Aorta (tissue), 5 donors: Measurements from ENCODE around the gene CROCC2. TPM values are rescaled to one million over a fixed set of nuclear protein-coding genes. Genes with fewer than 3 reads are reported as not detected.

Source experiments
- ATAC-seq: fragments of 200-7000 bp; cut with Tn5 transposase; one replicate; pipeline ENCODE4 v1.9.1; 2022; ENCODE audit warnings: moderate library complexity; ENCODE audit not compliant: low FRiP score
- DNase-seq, 2 donors: peaks; one replicate each; pipeline ENCODE4 v3.0.0-alpha.2; 2020
- H3K27ac ChIP-seq, 2 donors: one replicate each; pipeline ENCODE4 v1.5.1; 2013; ENCODE audit warnings: low read length in 2 of 2, mild to moderate bottlenecking in 2 of 2, moderate library complexity in 2 of 2, control low read depth in 1 of 2, inconsistent platforms in 1 of 2, low read depth in 1 of 2
- H3K27me3 ChIP-seq, 2 donors: one replicate each; pipeline ENCODE4 v1.6.1; 2013; ENCODE audit warnings: control low read depth in 1 of 2, low read length in 1 of 2, mild to moderate bottlenecking in 1 of 2, moderate library complexity in 1 of 2; ENCODE audit not compliant: insufficient read depth in 2 of 2, control insufficient read depth in 1 of 2
- H3K36me3 ChIP-seq, 2 donors: one replicate each; pipeline ENCODE4 v1.6.1; 2013; ENCODE audit warnings: control low read depth in 1 of 2, low read length in 1 of 2, mild to moderate bottlenecking in 1 of 2; ENCODE audit not compliant: insufficient read depth in 2 of 2, control insufficient read depth in 1 of 2
- H3K4me1 ChIP-seq, 2 donors: one replicate each; pipeline ENCODE4 v1.6.1; 2013; ENCODE audit warnings: low read length in 2 of 2, control low read depth in 1 of 2, mild to moderate bottlenecking in 1 of 2, moderate library complexity in 1 of 2; ENCODE audit not compliant: insufficient read depth in 2 of 2, control insufficient read depth in 1 of 2
- H3K4me3 ChIP-seq, 2 donors: one replicate each; pipeline ENCODE4 v1.5.1; 2013; ENCODE audit warnings: low read length in 2 of 2, control low read depth in 1 of 2, mild to moderate bottlenecking in 1 of 2
- H3K9me3 ChIP-seq: one replicate; pipeline ENCODE4 v1.6.1; 2013; ENCODE audit warnings: mild to moderate bottlenecking, low read length; ENCODE audit not compliant: control insufficient read depth
- WGBS, 2 donors: extraction: QIAGEN DNeasy Blood & Tissue Kit; methylation state at CpG; one replicate each; pipeline ENCODE4 v1.1.7; 2013; 5-methylcytosine and 5-hydroxymethylcytosine counted together
- intact Hi-C, 2 donors: fragments of 100-400 bp; cut with DNase I; formaldehyde crosslinking; loops; one replicate each; pipeline versions ENCODE4 v1.14.2 to v1.15.0; 2022
- polyA plus RNA-seq, 2 donors: library from polyadenylated mRNA; stranded (reverse); fragments of 200-250 nt; gene quantifications; one replicate each; pipeline ENCODE4 v1.2.3, GENCODE V29; 2013
- total RNA-seq, 2 donors: library from RNA; stranded (reverse); fragmentation: NEBNext Ultra II Directional; extraction: Animal tissue kit (Norgen Biotek cat#: 25700); gene quantifications; one replicate each; pipeline ENCODE4 v1.2.1, GENCODE V29; 2021
- donor health status: healthy with polysubstance abuse.
- donor health status: Bipolar disorder and iron deficiency.
- donor health status: DM: no; HTN: no; CAD: no.
- donor health status: DM: no; HTN: no; CAD: no.
- donor health status: DM: yes; HTN: yes; CAD: no.

Gene CROCC2
- total and polyA plus RNA-seq, 4 donors: 0.13 to 0.45 TPM; not detected in 2

DNA sequence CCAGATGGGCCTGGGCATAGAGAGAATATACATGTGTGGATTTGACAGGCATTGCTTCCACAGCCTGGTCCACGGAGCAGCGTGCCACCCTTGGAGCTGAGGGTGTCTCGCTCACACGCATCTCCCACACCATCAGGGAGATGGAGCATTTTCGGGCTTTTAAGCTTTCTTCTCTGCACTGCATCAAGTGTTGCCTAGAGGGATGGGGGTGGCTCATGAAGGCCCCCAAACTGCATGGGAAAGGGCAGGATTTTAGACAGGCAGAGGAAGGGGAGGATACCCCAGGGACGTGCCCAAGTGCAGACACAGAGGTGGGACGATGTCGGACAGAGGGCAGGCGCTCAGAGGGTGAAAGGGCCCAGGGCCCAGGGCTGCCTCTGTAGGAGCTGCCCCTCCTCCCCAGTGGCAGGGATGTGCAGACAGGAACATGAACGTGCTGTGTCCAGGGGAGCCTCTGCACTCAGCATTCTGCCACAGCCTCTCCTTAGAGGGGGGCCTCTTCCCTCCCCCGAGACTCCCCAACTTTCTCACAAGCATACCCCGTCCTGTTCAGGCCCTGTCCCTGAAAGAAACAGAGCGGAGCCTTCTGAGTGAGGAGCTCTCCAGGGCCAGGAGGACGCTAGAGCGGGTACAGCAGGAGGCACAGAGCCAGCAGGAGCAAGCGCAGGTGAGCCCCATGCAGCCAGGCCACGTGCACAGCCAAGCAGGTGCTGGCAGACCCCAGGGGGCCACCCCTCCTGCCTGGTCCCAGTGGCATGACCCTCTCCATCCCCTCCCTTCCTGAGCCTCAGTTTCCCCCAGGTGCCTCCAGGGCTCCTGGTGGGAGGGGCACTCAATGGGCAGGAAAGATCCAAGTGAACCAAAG lies 49.4 kb downstream of the CROCC2 start:
- Histone ChIP-seq H3K4me3 (no peak overlapping the region), H3K9me3 (no peaks in the 10 kb centered on the region), H3K4me1 (no peaks in the 10 kb centered on the region), H3K36me3 (no peaks in the 10 kb centered on the region), H3K27me3 (no peaks in the 10 kb centered on the region), H3K27ac (no peak overlapping the region)
- DNase-seq (peak in 1 of 2 donors; percentile 66), ATAC-seq (no peak)
- intact Hi-C loops: no loop called here
- WGBS, 2 donors: 77 to 79% methylated on average over 17 of the region's 17 CpGs

DNA sequence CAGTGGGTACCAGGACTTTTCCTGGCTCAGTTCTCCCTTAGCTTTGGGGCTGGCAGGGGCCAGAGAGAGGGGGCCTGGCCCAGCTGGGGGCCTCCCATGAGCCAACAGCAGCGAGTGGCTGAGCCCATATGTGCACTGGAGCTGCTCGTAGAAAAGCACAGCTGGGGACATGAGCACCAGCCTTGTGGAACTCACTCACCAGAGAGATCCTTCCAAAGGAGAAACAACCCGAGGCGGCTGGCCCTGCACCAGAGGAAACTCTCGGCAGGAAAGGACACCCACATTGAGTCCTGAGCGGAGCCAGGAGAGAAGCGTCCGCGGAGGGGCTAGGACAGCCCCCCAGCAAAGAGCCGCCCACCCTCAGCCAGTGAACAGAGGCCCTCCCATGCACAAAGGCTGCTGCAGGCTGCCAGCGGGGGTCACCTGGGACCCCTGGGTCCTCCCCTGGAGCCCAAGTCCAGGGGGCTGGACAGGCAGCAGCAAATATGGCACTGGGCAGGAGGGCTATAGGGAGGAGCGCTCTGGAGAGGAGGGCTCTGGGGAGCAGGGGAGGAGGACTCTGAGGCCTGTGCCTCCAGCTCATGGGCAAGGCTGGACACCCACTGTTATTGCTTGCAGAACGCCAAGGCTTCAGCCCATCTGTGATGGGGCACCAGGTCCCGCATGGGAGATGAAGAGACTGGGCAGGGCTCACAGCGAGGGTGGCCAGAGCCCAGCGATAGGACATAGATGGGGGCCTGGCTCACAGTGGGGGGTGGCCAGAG lies 50.2 kb downstream of the CROCC2 start:
- WGBS, 2 donors: 62 to 67% methylated on average over 16 of the region's 16 CpGs
- Histone ChIP-seq H3K4me3 (no peak overlapping the region), H3K27me3 (no peaks in the 10 kb centered on the region), H3K4me1 (no peaks in the 10 kb centered on the region), H3K27ac (no peak overlapping the region), H3K9me3 (no peaks in the 10 kb centered on the region), H3K36me3 (no peaks in the 10 kb centered on the region)
- DNase-seq (peak in 1 of 2 donors; percentile 66), ATAC-seq (no peak)
- intact Hi-C loops: no loop called here

DNA sequence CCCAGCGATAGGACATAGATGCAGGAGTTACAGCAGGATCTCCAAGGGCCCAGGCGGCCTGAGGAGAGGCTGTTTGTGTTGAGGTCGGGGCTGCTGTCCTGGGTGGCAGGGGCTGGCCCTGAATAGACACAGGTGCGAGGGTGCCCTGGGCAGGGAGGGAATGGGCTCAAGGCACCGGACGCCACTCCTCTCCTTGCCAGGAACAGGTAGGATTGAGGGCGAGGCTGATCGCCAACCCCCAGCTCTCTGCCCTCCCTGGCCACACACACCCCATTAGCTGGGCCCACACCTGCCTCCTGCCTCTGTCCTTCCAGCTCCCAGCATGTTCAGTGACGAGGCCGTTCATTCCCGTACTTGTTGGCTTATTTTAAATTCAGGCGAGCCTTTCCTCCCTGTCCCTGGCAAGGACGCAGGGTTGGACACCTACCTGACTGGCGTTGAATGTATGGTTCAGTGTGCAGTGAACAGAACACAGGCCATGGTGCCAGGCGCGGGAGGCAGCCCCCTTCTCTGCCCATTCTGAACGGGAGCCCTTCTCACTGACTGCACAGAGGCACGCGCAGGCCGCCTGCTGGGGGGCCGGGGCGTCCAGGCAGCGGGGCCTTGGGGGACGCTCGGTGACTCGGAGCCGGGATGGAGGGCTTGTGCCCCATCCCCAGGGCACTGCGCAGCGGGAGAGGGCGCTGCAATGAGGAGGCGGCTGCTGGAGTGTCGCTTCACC lies 51.0 kb downstream of the CROCC2 start:
- no peak overlapping the region for H3K27ac ChIP-seq
- H3K36me3 ChIP-seq: no peaks in the 10 kb centered on the region
- H3K9me3 ChIP-seq: no peaks in the 10 kb centered on the region
- no peak for ATAC-seq
- H3K4me1 ChIP-seq: no peaks in the 10 kb centered on the region
- DNase-seq: no peak
- no peaks in the 10 kb centered on the region for H3K27me3 ChIP-seq
- H3K4me3 ChIP-seq: no peak overlapping the region
- intact Hi-C loops: no loop called here
- WGBS, 2 donors: 91 to 94% methylated on average over 30 to 32 of the region's 32 CpGs

DNA sequence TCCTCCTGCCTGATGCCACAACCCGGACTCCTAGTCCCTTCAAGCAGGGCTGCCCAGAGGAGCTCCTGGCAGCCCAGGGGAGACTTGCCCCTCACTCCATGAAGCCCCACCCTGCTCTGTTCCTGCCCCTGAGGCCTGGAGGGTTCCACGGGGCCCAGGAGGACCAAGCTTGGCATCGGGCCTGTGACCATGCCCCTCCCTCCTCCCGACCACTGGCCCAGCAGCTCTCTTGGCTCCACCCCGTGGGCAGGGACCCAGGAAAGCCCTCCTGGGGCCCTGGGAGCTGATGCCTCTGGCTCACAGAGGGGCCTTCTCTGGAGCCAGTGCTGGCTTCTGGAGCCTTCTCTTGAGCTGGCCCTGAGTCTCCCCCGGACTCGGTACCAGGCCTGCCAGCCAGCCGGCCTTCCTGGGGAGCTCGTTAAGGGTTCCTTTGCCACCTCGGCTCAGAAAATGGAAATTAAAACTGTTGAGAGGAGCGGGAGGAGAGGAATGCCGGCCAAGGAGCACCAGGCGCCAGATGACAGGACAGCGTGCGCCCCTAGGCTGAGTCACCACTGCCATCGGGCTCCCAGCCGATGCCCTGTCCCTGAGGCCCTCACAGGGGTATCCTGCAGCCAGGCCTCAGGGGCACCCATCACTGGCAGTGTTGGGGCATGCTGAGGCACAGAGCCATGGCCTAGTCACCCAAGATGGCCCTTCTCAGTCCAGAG lies 51.7 kb downstream of the CROCC2 start:
- Histone ChIP-seq H3K36me3 (no peaks in the 10 kb centered on the region), H3K27ac (no peak overlapping the region), H3K9me3 (no peaks in the 10 kb centered on the region), H3K4me1 (no peaks in the 10 kb centered on the region), H3K4me3 (no peak overlapping the region), H3K27me3 (no peaks in the 10 kb centered on the region)
- DNase-seq (peak in 1 of 2 donors; percentile 75), ATAC-seq (no peak)
- 24 to 32% methylated on average over 17 of the region's 17 CpGs for WGBS, 2 donors
- intact Hi-C loops: no loop called here

DNA sequence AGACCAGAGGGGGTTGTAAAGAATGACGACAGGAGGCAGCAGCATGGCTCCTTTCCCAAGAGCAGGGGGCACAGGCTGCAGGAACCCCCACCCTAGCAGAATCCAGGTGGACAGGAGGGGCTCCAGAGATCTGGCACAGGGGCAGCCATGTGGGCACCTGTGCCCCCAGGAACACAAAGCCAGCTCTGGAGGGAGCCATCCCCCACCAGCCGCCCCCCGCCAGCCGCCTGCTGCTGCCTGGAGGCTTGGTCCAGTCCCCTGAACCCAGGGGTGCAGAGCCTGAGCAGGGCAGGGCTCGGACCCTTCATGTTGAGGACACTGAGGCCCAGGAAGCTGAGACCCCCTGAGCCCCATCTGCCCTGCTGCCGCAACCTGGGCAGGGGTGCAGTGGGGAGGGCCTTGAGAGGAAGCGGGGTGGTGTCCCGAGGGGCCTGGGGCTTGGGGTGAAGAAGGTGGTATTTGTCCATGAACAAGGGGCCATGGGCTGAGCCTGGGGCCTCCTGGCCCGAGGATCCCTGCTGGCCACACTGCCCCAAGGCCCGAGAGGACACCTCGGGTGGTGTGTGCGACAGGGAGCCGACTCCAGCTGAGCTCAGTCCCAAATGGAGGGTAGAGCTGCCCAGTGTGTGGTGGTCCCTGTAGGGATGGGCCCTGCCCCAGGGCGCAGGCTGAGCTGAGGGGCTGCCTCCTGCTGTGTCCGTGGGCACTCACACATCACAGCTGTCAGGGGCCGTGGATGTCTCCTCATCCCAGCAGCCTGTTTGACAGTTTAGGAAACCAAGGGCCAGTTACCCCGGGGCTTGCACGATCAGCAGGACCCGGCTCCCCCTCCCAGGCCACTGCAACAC lies 52.5 kb downstream of the CROCC2 start:
- no peaks in the 10 kb centered on the region for H3K4me1 ChIP-seq
- ATAC-seq (no peak), DNase-seq (peak in 1 of 2 donors; percentile 70)
- intact Hi-C loops: no loop called here
- H3K4me3 ChIP-seq: no peak overlapping the region
- no peaks in the 10 kb centered on the region for H3K9me3 ChIP-seq
- no peaks in the 10 kb centered on the region for H3K36me3 ChIP-seq
- WGBS, 2 donors: 94 to 95% methylated on average over 19 of the region's 19 CpGs
- H3K27me3 ChIP-seq: no peaks in the 10 kb centered on the region
- no peak overlapping the region for H3K27ac ChIP-seq

DNA sequence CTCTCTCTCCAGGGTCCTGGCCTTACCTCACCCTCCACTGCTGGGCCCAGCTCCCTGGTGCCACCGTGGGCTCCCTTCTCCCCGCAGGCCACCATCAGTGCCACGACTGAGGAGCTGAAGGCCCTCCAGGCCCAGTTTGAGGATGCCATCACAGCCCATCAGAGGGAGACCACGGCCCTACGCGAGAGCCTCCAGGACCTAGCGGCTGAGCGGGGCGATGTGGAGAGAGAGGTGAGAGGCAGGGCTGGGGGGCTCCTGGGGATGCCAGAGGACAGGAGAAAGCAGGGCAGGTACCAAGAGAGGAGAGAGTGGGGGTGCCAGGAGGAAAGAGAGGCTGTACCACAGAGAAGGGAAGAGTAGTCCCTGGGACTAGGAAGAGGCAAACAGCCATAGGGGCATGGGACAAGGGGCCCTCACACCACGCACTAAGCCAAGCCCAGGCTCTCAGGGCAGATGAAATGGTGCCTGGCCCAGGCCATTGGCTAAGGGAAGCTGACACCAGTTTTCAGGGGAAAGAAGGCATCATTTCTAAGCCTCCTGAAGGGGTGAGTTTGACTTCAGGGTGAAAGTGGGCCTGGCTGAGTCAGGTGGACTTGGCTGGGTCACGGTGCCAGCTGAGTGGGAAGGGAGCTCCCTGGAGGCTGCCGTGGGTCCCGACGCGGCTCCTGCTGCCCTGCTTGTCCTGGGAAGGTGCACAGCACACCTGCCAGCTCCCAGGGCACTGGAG lies 53.2 kb downstream of the CROCC2 start:
- H3K27me3 ChIP-seq: no peaks in the 10 kb centered on the region
- DNase-seq: peak in 1 of 2 donors; percentile 70
- H3K27ac ChIP-seq: no peak overlapping the region
- 86 to 93% methylated on average over 15 of the region's 15 CpGs for WGBS, 2 donors
- no peaks in the 10 kb centered on the region for H3K9me3 ChIP-seq
- no peak overlapping the region for H3K4me3 ChIP-seq
- no peaks in the 10 kb centered on the region for H3K4me1 ChIP-seq
- intact Hi-C loops: no loop called here
- no peak for ATAC-seq
- H3K36me3 ChIP-seq: no peaks in the 10 kb centered on the region

DNA sequence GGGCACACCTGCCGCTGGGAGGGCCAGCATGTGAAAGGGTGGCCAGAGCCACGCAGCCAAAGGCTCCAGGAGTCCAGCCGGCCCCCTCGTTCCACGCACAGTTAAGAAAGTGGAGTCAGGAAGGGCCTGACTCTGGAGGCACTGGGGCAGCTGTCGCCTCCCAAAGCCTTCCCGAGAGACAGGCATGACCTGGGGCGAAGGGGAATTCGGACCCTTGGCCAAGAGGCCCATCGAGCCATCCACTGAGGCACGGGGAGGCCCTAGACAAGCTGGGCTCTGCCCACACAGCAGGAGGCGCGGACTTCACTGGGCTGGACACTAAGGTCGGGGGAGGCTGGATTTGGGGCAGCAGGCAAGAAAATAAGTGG lies 53.8 kb downstream of the CROCC2 start:
- ATAC-seq (no peak), DNase-seq (no peak)
- H3K4me1 ChIP-seq: no peaks in the 10 kb centered on the region
- no peaks in the 10 kb centered on the region for H3K36me3 ChIP-seq
- WGBS, 2 donors: 84 to 94% methylated on average over 14 of the region's 14 CpGs
- no peaks in the 10 kb centered on the region for H3K27me3 ChIP-seq
- no peak overlapping the region for H3K27ac ChIP-seq
- H3K4me3 ChIP-seq: no peak overlapping the region
- intact Hi-C loops: no loop called here
- H3K9me3 ChIP-seq: no peaks in the 10 kb centered on the region
